Kidney tubule cell (primary cell): ENCODE data around the gene OR2D3.
"Not testable (repeated sequence)": the region's sequence is repeated elsewhere in the genome, so short reads cannot be mapped to it uniquely, and the experiment has no call there.

Experiments
- DNase-seq: peaks from one replicate; pipeline ENCODE4 v3.0.0-alpha.2; 2018; ENCODE audit warnings: low spot score

Gene OR2D3

DNA sequence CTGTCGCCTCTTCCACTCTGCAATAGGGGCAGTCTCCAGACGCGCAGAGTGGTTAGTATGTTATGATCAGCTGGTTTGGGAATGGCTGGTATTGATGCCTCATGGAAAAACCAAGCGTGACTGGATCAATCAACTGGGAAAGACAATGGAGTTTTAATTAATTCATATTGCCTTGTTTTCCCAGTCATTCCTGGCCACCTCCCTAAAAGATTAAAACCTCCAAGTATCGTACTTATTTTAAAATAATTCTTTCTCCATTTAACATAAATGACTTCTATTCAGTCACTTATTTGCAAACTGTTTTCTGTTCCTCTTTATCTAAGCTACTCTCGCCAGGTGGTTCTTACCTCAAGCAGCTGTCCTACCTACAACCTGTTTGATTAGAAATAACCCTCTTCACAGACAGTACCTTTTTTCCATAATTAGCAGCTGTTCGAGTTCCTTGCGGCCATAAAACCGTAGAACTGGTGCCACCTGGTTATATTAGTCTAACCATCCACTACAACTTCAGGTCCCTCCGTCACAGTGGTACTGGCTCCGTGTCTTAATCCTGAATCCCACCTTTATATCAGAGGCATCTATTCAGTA, 6.3 kb downstream of the OR2D3 start:
- DNase-seq: no peak

DNA sequence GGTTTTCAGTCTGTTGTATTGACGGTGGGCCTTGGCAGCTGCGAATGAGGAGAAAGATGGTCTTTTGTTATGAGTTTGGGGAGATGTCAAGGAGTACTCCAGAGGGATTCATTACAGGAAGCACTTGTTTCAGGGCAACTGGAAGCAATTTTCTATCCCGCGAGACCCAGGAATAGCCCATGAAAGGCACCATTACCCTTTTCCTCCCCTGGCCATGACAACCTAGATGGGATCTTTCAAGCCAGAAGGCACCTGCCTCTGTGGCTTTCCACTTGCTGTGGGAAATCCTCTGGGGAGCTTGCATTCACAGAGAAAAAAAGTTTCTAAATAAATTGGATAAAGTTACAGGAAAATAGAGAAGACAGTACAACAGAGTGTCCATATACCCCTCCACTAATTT, 8.1 kb downstream of the OR2D3 start:
- DNase-seq: no peak

DNA sequence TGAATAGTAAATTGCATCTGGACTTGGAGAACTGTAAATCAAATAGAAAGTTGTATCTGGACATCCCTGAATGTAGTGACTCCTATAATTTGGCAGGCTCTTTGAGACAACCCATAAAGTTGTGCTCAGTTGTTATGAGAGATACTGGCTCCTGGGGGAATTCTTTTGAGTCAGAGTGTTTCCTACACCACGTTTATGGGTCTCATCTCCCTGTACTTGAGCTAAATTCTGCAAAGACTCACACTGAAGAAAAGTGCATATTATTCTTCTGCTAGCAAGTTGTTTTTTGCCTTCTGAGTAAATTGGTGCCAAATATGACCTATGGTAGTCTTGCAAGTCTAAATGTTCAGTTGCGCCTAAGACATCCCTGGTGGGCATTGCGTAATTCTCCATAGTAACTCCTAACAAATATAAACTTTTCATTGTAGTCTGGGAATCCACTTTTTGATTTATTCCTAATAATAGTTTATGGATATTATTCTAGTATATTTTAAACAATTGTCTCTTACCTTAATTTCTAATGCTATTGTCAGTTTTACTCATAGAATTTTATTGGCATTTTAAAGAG, 10.4 kb downstream of the OR2D3 start:
- no peak for DNase-seq

DNA sequence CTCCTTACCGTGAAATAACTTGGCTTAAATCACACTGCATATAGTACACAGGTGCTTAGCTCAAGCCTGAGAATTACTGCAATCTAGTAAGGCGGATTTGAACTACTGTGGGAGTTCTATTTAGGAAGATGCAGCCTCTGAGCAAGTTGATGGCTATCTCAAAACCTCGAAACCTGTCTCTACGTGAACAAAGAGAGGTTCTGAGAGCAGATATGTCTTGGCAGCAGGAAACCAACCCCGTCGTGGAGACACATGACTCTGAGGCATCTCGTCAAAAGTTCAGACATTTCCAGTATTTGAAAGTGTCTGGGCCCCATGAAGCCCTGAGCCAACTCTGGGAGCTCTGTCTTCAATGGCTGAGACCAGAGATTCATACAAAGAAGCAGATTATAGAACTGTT, 11.3 kb downstream of the OR2D3 start:
- DNase-seq: no peak

DNA sequence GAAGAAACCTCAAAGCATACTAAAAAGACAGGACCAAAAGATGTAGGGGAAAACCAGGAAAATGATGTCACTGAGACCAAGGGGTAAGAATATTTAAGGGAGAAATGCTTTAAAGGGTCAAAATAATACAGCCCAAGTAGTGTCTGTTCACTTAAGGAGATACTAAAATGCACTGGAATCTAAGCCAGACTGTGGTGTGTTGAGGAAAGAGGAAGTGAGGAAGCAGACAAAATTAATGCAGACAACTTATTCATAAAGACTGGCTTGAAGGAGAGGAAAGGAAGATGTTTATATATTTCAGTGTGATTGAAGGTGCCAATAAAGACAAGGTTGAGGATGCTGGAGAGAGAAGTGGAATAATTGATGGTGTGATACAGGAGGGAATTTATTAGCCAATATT, 21.2 kb downstream of the OR2D3 start:
- no peak for DNase-seq

DNA sequence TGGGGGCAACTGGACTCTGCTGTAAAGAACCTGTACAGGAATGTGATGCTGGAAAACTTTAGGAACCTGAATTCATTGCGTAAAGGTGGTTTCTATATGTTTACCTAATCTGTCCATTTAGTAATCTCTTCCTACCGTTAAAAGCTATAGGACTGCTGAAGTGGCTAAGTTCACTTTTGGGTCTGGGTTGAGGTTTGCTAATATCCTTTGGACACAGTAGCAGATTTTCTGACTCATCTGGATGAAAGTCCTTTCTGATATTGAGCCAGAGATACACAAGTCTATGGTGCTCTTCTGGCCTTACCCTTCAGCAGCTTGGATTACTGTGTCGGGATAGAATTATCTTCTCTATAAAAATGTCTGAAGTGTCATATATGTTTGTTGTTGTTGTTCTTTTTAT, 22.3 kb downstream of the OR2D3 start:
- DNase-seq: no peak

- DNase-seq: not testable (repeated sequence)
These were observed 33.4 kb downstream of the OR2D3 start for GRCh38 chr11:6954248-6954647.

- no peak for DNase-seq
These were observed 41.3 kb downstream of the OR2D3 start for GRCh38 chr11:6962141-6962540.

- DNase-seq: no peak
These were observed 41.9 kb downstream of the OR2D3 start for GRCh38 chr11:6962673-6963072.

- no peak for DNase-seq
These were observed 48.0 kb downstream of the OR2D3 start for GRCh38 chr11:6968816-6969215.

- DNase-seq: not testable (repeated sequence)
These were observed 49.1 kb downstream of the OR2D3 start for GRCh38 chr11:6969854-6970253.
